A549 (cell line): ENCODE results near the gene EBP.

Experiments used
- CEBPB ChIP-seq, 2 experiments: fragments of >200 bp in 1 of 2; sonication (Bioruptor Twin) in 1 of 2; formaldehyde crosslinking in 1 of 2; IDR thresholded peaks; 2 replicates each; pipeline ENCODE4 v1.6.1; 2012 to 2016
- CTCF ChIP-seq: fragments of >200 bp; sonication (Bioruptor Twin); formaldehyde crosslinking; IDR thresholded peaks from 3 replicates; pipeline ENCODE4 v1.5.1; 2016
- EP300 ChIP-seq, 2 experiments: fragments of >200 bp; sonication (Bioruptor Twin); formaldehyde crosslinking; IDR thresholded peaks; 2 replicates in 1 of 2; 3 replicates in 1 of 2; pipeline ENCODE4 v1.6.1; 2016 to 2017
- GATA3 ChIP-seq: IDR thresholded peaks from 2 replicates; pipeline ENCODE4 v1.6.1; 2012; ENCODE audit warnings: borderline replicate concordance
- JUNB ChIP-seq: fragments of >200 bp; sonication (Bioruptor Twin); formaldehyde crosslinking; IDR thresholded peaks from 2 replicates; pipeline ENCODE4 v1.6.1; 2016
- KDM1A ChIP-seq: fragments of 200-600 bp; sonication (generic); IDR thresholded peaks from 2 replicates; pipeline ENCODE4 v1.6.1; 2016; ENCODE audit warnings: low read depth, mild to moderate bottlenecking
- MAX ChIP-seq: IDR thresholded peaks from 2 replicates; pipeline ENCODE4 v1.6.1; 2012
- POLR2A ChIP-seq: IDR thresholded peaks from 2 replicates; pipeline ENCODE4 v1.6.1; 2012; ENCODE audit warnings: mild to moderate bottlenecking, low read length
- POLR2AphosphoS2 ChIP-seq: conservative IDR thresholded peaks from 2 replicates; pipeline ENCODE4 v1.6.1; 2012; ENCODE audit warnings: low read length, improper control_type of control experiment, inconsistent platforms
- RAD21 ChIP-seq, 2 experiments: fragments of >200 bp in 1 of 2; sonication (Bioruptor Twin) in 1 of 2; formaldehyde crosslinking in 1 of 2; IDR thresholded peaks in 1 of 2; conservative IDR thresholded peaks in 1 of 2; 2 replicates in 1 of 2; 3 replicates in 1 of 2; pipeline ENCODE4 v1.6.1; 2012 to 2018; ENCODE audit warnings: inconsistent platforms in 1 of 2
- SMC3 ChIP-seq: fragments of >200 bp; sonication (Bioruptor Twin); formaldehyde crosslinking; IDR thresholded peaks from 3 replicates; pipeline ENCODE4 v1.6.1; 2018; ENCODE audit warnings: inconsistent platforms
- USF2 ChIP-seq: fragments of 450-650 bp; IDR thresholded peaks from 2 replicates; pipeline ENCODE4 v1.6.1; 2014; ENCODE audit warnings: antibody characterized with exemption

GRCh38 chrX:48576108-48576507 is 54.5 kb downstream of the EBP start:
- no peak for TF ChIP-seq EP300 (IDR thresholded peaks at IDR 0.05)
- no peak for TF ChIP-seq POLR2A
- no peak for TF ChIP-seq CTCF
- TF ChIP-seq SMC3, result no peak
- no peak for TF ChIP-seq RAD21 (conservative IDR thresholded peaks at IDR 0.05 in 1 of 2, IDR thresholded peaks at IDR 0.05 in 1 of 2)
- no peak for TF ChIP-seq JUNB
- no peak for TF ChIP-seq POLR2AphosphoS2
- no peak for TF ChIP-seq CEBPB (IDR thresholded peaks at IDR 0.05)
- no peak for TF ChIP-seq MAX
- TF ChIP-seq KDM1A, result no peak
- TF ChIP-seq USF2, result no peak
- no peak for TF ChIP-seq GATA3
